Breast epithelium (tissue), 4 donors: ENCODE data around the gene SELENOP. TPM values are rescaled to one million over a fixed set of nuclear protein-coding genes. Genes with fewer than 3 reads are reported as not detected.

Experiments used
- DNase-seq, 2 donors: peaks; one replicate each; pipeline ENCODE4 v3.0.0-alpha.2; 2019; ENCODE audit warnings: low spot score in 2 of 2
- H3K27ac ChIP-seq, 2 donors: fragments of 200-600 bp; sonication (generic) in 1 of 2; one replicate each; pipeline ENCODE4 v1.5.1; 2016 to 2019; ENCODE audit warnings: mild to moderate bottlenecking in 1 of 2
- H3K27me3 ChIP-seq, 2 donors: fragments of 200-600 bp; sonication (generic) in 1 of 2; one replicate each; pipeline versions ENCODE4 v1.5.1 to v1.6.0; 2017 to 2019; ENCODE audit warnings: control low read depth in 1 of 2, mild to moderate bottlenecking in 1 of 2
- H3K36me3 ChIP-seq: fragments of 200-600 bp; one replicate; pipeline ENCODE4 v1.5.1; 2019
- H3K4me1 ChIP-seq, 2 donors: fragments of 200-600 bp; sonication (generic); one replicate each; pipeline ENCODE4 v1.5.1; 2016 to 2019; ENCODE audit warnings: control low read depth in 1 of 2
- H3K4me3 ChIP-seq, 3 donors: fragments of 200-600 bp; sonication (generic); 1 replicate in 2 of 3; 2 replicates in 1 of 3; pipeline ENCODE4 v1.5.1; 2016 to 2019; ENCODE audit warnings: mild to moderate bottlenecking in 3 of 3, moderate library complexity in 2 of 3
- H3K9me3 ChIP-seq, 2 donors: fragments of 200-600 bp; sonication (generic) in 1 of 2; one replicate each; pipeline ENCODE4 v1.5.1; 2016 to 2019; ENCODE audit warnings: control low read depth in 1 of 2
- POLR2A ChIP-seq: fragments of 450-650 bp; IDR thresholded peaks from one replicate; pipeline ENCODE4 v1.6.1; 2016; ENCODE audit warnings: antibody characterized with exemption, mild to moderate bottlenecking, moderate library complexity
- POLR2AphosphoS5 ChIP-seq, 3 donors: sonication (generic); formaldehyde crosslinking; IDR thresholded peaks; one replicate each; pipeline ENCODE4 v1.6.1; 2017; ENCODE audit warnings: antibody characterized with exemption in 3 of 3
- intact Hi-C: fragments of 100-400 bp; cut with DNase I; formaldehyde crosslinking; loops from one replicate; pipeline ENCODE4 v1.15.1; 2023; ENCODE audit warnings: low total_unique reads
- total RNA-seq, 3 donors: library from RNA; depleted of rRNA; stranded (reverse); fragments of >200 nt; gene quantifications; one replicate each; pipeline ENCODE4 v1.1.0, GENCODE V29; 2016
- TF ChIP-seq, protein P1 (sequence below), 3 donors: fragments of 450-650 bp; IDR thresholded peaks; one replicate each; pipeline ENCODE4 v1.5.1; 2016 to 2017; ENCODE audit warnings: antibody characterized with exemption in 3 of 3, mild to moderate bottlenecking in 3 of 3, moderate library complexity in 3 of 3

SELENOP gene
- total RNA-seq, 3 donors from 2014 or later = 509 to 1,868 (median 1,002) TPM

DNA sequence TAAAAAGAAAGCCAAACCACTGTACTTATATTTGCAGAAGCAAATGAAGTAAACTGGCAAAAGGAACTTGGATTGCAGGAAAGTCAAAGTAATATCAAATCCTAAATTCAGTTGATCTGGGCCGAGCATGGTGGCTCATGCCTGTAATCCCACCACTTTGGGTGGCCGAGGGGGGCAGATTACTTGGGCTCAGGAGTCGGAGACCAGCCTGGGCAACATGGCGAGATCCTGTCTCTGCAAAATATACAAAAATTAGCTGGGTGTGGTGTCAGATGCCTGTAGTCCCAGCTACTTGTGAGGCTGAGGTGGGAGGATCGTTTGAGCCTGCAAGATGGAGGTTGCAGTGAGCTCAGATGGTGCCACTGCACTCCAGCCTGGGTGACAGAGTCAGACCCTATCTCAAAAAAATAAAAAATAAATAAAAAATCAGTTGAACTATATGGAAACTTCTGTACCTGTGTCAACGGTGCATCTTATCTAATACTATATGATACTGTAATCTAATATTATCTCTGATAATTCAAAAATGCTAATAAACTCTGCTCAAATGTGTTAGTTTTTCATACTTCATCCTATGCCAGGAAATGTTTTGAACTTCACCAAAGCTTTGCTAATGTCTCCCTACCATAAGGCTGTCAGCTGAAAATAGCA, 10.1 kb downstream of the SELENOP start:
- intact Hi-C loops = no loop called here
- H3K4me3 ChIP-seq = no peak overlapping the region
- DNase-seq = no peak
- H3K9me3 ChIP-seq = no peaks in the 10 kb centered on the region
- no peaks in the 10 kb centered on the region for H3K27me3 ChIP-seq
- H3K36me3 ChIP-seq = peaks cover 12% of the 10 kb centered on the region
- TF ChIP-seq, protein P1, sequence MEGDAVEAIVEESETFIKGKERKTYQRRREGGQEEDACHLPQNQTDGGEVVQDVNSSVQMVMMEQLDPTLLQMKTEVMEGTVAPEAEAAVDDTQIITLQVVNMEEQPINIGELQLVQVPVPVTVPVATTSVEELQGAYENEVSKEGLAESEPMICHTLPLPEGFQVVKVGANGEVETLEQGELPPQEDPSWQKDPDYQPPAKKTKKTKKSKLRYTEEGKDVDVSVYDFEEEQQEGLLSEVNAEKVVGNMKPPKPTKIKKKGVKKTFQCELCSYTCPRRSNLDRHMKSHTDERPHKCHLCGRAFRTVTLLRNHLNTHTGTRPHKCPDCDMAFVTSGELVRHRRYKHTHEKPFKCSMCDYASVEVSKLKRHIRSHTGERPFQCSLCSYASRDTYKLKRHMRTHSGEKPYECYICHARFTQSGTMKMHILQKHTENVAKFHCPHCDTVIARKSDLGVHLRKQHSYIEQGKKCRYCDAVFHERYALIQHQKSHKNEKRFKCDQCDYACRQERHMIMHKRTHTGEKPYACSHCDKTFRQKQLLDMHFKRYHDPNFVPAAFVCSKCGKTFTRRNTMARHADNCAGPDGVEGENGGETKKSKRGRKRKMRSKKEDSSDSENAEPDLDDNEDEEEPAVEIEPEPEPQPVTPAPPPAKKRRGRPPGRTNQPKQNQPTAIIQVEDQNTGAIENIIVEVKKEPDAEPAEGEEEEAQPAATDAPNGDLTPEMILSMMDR (IDR thresholded peaks at IDR 0.05) = no peak
- TF ChIP-seq POLR2AphosphoS5 (IDR thresholded peaks at IDR 0.05) (no peak), POLR2A (no peak)
- no peaks in the 10 kb centered on the region for H3K4me1 ChIP-seq
- H3K27ac ChIP-seq = no peak overlapping the region

DNA sequence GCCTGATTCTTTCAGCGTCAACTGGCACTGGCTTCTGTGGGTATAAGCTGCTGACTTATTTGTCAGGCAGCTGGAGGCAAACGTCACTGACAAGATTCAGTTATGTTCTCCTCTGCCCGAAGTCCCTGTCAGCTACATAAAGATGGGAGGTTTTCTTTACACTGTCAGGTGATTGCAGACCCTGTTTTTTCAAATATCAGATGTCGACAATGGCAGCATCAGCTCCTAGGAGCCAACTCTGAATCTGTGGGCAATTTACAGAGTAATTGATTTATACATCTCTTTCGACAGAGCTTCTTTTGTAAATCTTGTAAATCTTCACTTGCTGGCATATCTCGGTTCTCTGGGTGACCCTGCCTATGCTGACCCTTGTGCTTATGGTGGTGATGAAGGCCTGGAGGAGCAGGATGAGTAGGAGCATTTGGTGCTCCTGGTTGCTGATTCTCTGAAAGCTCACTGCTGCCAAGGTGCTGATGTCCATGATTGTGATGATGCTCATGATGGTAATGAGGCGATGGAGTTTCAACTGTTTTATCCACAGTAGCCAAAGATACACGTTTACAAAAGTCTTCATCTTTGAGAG, 10.9 kb downstream of the SELENOP start:
- Histone ChIP-seq H3K36me3 (peaks cover 8% of the 10 kb centered on the region), H3K9me3 (no peaks in the 10 kb centered on the region), H3K27me3 (no peaks in the 10 kb centered on the region), H3K27ac (no peak overlapping the region), H3K4me1 (no peaks in the 10 kb centered on the region), H3K4me3 (no peak overlapping the region)
- TF ChIP-seq POLR2AphosphoS5 (IDR thresholded peaks at IDR 0.05) (no peak), POLR2A (no peak)
- TF ChIP-seq, protein P1 (IDR thresholded peaks at IDR 0.05) = no peak
- intact Hi-C loops = no loop called here
- DNase-seq = no peak

DNA sequence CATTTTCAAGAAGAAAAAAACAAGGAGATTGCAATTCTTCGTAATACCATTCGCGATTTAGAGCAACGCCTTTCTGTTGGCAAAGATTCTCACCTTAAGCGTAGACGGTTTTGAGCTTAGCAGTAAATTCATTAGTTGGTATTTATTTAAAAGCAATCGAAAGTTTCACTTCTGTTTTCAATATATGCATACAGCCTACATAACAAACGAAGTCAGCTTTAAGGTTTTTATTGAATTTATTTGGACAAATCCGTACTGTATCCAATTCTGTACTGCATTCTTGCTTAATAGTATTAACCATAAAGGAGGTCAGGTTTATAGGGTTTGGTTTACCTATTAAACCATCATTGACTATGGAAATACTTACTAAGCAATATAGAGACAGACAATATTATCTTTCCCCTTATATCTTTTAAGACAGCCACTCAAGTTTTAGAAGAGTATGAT, 12.0 kb downstream of the SELENOP start:
- H3K27ac ChIP-seq = no peak overlapping the region
- intact Hi-C loops = no loop called here

DNA sequence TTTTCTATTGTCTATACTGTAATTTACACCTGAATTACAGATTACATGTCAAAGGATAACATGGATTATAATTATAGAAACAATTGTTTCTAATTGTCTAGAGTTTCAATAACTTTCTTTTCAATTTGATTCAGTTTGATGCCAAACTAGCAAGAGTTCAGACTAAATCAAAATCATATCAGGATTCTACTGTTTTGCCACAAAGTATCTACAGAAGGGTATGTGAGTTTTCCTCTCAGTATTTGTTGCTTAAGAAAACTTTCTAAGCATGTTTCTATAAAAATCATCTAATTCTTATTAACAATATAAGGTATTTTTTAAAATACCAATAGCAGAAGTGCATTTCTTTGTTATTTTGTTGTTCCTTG, 12.5 kb downstream of the SELENOP start:
- Histone ChIP-seq H3K4me3 (no peak overlapping the region), H3K36me3 (peaks cover 7% of the 10 kb centered on the region), H3K27ac (no peak overlapping the region), H3K27me3 (no peaks in the 10 kb centered on the region), H3K4me1 (no peaks in the 10 kb centered on the region), H3K9me3 (no peaks in the 10 kb centered on the region)
- TF ChIP-seq POLR2AphosphoS5 (IDR thresholded peaks at IDR 0.05) (no peak), POLR2A (no peak)
- TF ChIP-seq, protein P1 (IDR thresholded peaks at IDR 0.05) = no peak
- no peak for DNase-seq
- intact Hi-C loops = no loop called here

More for the DNA sequence above, 12.0 kb downstream of the SELENOP start:
- H3K27me3 ChIP-seq = no peaks in the 10 kb centered on the region
- TF ChIP-seq, protein P1 (IDR thresholded peaks at IDR 0.05) = no peak
- TF ChIP-seq POLR2AphosphoS5 (IDR thresholded peaks at IDR 0.05) (no peak), POLR2A (no peak)
- no peaks in the 10 kb centered on the region for H3K9me3 ChIP-seq
- no peak for DNase-seq
- H3K4me3 ChIP-seq = no peak overlapping the region
- H3K36me3 ChIP-seq = peaks cover 7% of the 10 kb centered on the region
- no peaks in the 10 kb centered on the region for H3K4me1 ChIP-seq
